GM12878 (cell line): ENCODE measurements around the gene RARA. TPM values are rescaled to one million over a fixed set of nuclear protein-coding genes. Genes with fewer than 3 reads are reported as not detected.
A peak's percentile ranks its signal among the peaks of the same experiment; 100 is the strongest.

Experiments used
- ATAC-seq: fragments of 200-7000 bp; cut with Tn5 transposase; 3 replicates; pipeline ENCODE4 v1.9.1; 2020; ENCODE audit warnings: mild to moderate bottlenecking, moderate library complexity
- BruUV-seq: library from RNA; stranded (reverse); fragments of 400-500 nt; replicated peaks from 2 replicates; lab custom pipeline; 2021; lab: Mats Ljungman, UMichigan
- CTCF ChIA-PET: fragments of 300-600 bp; sonication (Branson Sonifier 250); formaldehyde crosslinking; extraction: SDS; loops from one replicate; lab custom pipeline; 2021; ENCODE audit warnings: inconsistent platforms; lab: Yijun Ruan, JAX
- POLR2A ChIA-PET: fragments of 350-600 bp; formaldehyde crosslinking; extraction: SDS; loops from one replicate; lab custom pipeline; 2021; ENCODE audit warnings: inconsistent platforms; lab: Charles Lee
- RAD21 ChIA-PET: fragments of 300-600 bp; sonication (Branson Sonifier 250); formaldehyde crosslinking; loops from one replicate; lab custom pipeline; 2023; ENCODE audit warnings: antibody characterized with exemption; ENCODE audit not compliant: unreplicated experiment; lab: Charles Lee
- SMC1A ChIA-PET: fragments of 300-600 bp; sonication (Branson Sonifier 250); formaldehyde crosslinking; loops from one replicate; lab custom pipeline; 2023; ENCODE audit not compliant: unreplicated experiment, uncharacterized antibody; lab: Charles Lee
- DNase-seq: peaks from one replicate; pipeline ENCODE4 v3.0.0-alpha.2; 2011; ENCODE audit warnings: low read depth, low spot score
- FAIRE-seq: peaks from 3 replicates; lab custom pipeline; 2011; peaks lifted over from hg19 to GRCh38; lab: Jason Lieb, UNC
- H2AFZ ChIP-seq: 2 replicates; pipeline ENCODE4 v1.6.0; 2011; ENCODE audit warnings: low read depth, low read length, control low read depth; ENCODE audit not compliant: control insufficient read depth
- H3K27ac ChIP-seq: 2 replicates; pipeline ENCODE4 v1.5.1; 2011; ENCODE audit warnings: control low read depth; ENCODE audit not compliant: control insufficient read depth, insufficient read depth
- H3K27me3 ChIP-seq, 2 experiments: replicated peaks in 1 of 2; 2 replicates each; pipeline versions ENCODE4 v1.6.0 to v1.6.1; 2011; ENCODE audit warnings: low read length in 1 of 2; ENCODE audit not compliant: control insufficient read depth in 2 of 2, insufficient read depth in 2 of 2
- H3K36me3 ChIP-seq, 2 experiments: 2 replicates each; pipeline ENCODE4 v1.5.1; 2011; ENCODE audit warnings: low read length in 1 of 2; ENCODE audit not compliant: control insufficient read depth in 2 of 2, insufficient read depth in 2 of 2
- H3K4me1 ChIP-seq: 2 replicates; pipeline ENCODE4 v1.6.1; 2011; ENCODE audit warnings: mild to moderate bottlenecking, low read length, moderate library complexity, mixed read lengths; ENCODE audit not compliant: control insufficient read depth, insufficient read depth
- H3K4me2 ChIP-seq: 2 replicates; pipeline ENCODE4 v1.6.0; 2011; ENCODE audit warnings: control low read depth; ENCODE audit not compliant: control insufficient read depth, insufficient read depth
- H3K4me3 ChIP-seq: fragments of 200-600 bp; sonication (generic); 2 replicates; pipeline ENCODE4 v1.5.1; 2016
- H3K79me2 ChIP-seq: 2 replicates; pipeline ENCODE4 v1.6.0; 2011; ENCODE audit warnings: low read length; ENCODE audit not compliant: control insufficient read depth, insufficient read depth
- H3K9ac ChIP-seq: 2 replicates; pipeline ENCODE4 v1.8.0; 2011; ENCODE audit warnings: low read length, control low read depth, mixed read lengths; ENCODE audit not compliant: control insufficient read depth, insufficient read depth
- H3K9me3 ChIP-seq: replicated peaks from 3 replicates; pipeline ENCODE4 v1.5.1; 2011; ENCODE audit warnings: mild to moderate bottlenecking, low read length; ENCODE audit not compliant: control insufficient read depth, insufficient read depth
- H4K20me1 ChIP-seq: 2 replicates; pipeline ENCODE4 v1.6.0; 2011; ENCODE audit not compliant: control insufficient read depth, insufficient read depth
- BHLHE40 ChIP-seq, 2 experiments: fragments of 450-650 bp in 1 of 2; IDR thresholded peaks; 2 replicates each; pipeline ENCODE4 v1.6.1; 2011 to 2017; ENCODE audit warnings: low read depth in 2 of 2, borderline replicate concordance in 1 of 2, improper control_type of control experiment in 1 of 2, low read length in 1 of 2, mild to moderate bottlenecking in 1 of 2
- CHD2 ChIP-seq: IDR thresholded peaks from 2 replicates; pipeline ENCODE4 v1.6.1; 2011; ENCODE audit warnings: low read depth, low read length, improper control_type of control experiment, borderline replicate concordance
- EP300 ChIP-seq, 2 experiments: fragments of 150-350 bp in 1 of 2; IDR thresholded peaks; 2 replicates each; pipeline ENCODE4 v1.6.1; 2011 to 2012; ENCODE audit warnings: low read depth in 2 of 2, low read length in 2 of 2, borderline replicate concordance in 1 of 2, improper control_type of control experiment in 1 of 2, inconsistent platforms in 1 of 2; ENCODE audit not compliant: control insufficient read depth in 1 of 2
- GATAD2B ChIP-seq: fragments of 450-650 bp; conservative IDR thresholded peaks from 2 replicates; pipeline ENCODE4 v1.6.1; 2017; ENCODE audit warnings: low read depth, mild to moderate bottlenecking, moderate library complexity
- IKZF1 ChIP-seq: fragments of 450-650 bp; conservative IDR thresholded peaks from 2 replicates; pipeline ENCODE4 v1.6.1; 2017; ENCODE audit warnings: antibody characterized with exemption, mild to moderate bottlenecking
- KLF5 ChIP-seq: fragments of 450-650 bp; IDR thresholded peaks from 2 replicates; pipeline ENCODE4 v1.6.1; 2014; ENCODE audit warnings: mild to moderate bottlenecking; ENCODE audit not compliant: partially characterized antibody
- LARP7 ChIP-seq: fragments of 450-650 bp; IDR thresholded peaks from 2 replicates; pipeline ENCODE4 v1.6.1; 2017; ENCODE audit warnings: mild to moderate bottlenecking
- MEF2B ChIP-seq: fragments of 450-650 bp; IDR thresholded peaks from 2 replicates; pipeline ENCODE4 v1.6.1; 2018; ENCODE audit warnings: mild to moderate bottlenecking, moderate library complexity; ENCODE audit not compliant: partially characterized antibody, poor library complexity, severe bottlenecking
- MTA2 ChIP-seq: fragments of 450-650 bp; IDR thresholded peaks from 2 replicates; pipeline ENCODE4 v1.6.1; 2016; ENCODE audit warnings: low read depth, mild to moderate bottlenecking, moderate library complexity
- NR2F1 ChIP-seq: fragments of 450-650 bp; conservative IDR thresholded peaks from 2 replicates; pipeline ENCODE4 v1.6.1; 2017; ENCODE audit warnings: mild to moderate bottlenecking
- RUNX3 ChIP-seq: IDR thresholded peaks from 2 replicates; pipeline ENCODE4 v1.6.1; 2012; ENCODE audit warnings: low read length, inconsistent platforms
- SIN3A ChIP-seq: IDR thresholded peaks from 2 replicates; pipeline ENCODE4 v1.6.1; 2012; ENCODE audit warnings: low read depth, low read length, improper control_type of control experiment
- SMARCA5 ChIP-seq: fragments of 450-650 bp; IDR thresholded peaks from 2 replicates; pipeline ENCODE4 v1.6.1; 2017; ENCODE audit warnings: mild to moderate bottlenecking
- WGBS: methylation state at CpG from one replicate; pipeline ENCODE4 v1.1.6; 2016; ENCODE audit warnings: low lambda C conversion rate; ENCODE audit not compliant: insufficient replicate concordance, insufficient coverage; ENCODE audit errors: missing lambda C conversion rate; 5-methylcytosine and 5-hydroxymethylcytosine counted together
- in situ Hi-C: fragments of 300-500 bp; cut with MboI; formaldehyde crosslinking; loops from 9 replicates; pipeline ENCODE4 v1.14.3; 2018; ENCODE audit warnings: mixed read lengths
- intact Hi-C: fragments of 100-400 bp; cut with micrococcal nuclease; formaldehyde crosslinking; loops from one replicate; pipeline ENCODE4 v1.14.2; 2022; ENCODE audit not compliant: unreplicated experiment
- polyA plus RNA-seq, 11 experiments: library from polyadenylated mRNA; depleted of rRNA in 4 of 11; unstranded in 6 of 11; stranded (reverse) in 5 of 11; fragments of >200 nt; fragmentation: Nextera tagmentation in 4 of 11; fragmentation: Illumina TruSeq in 1 of 11; extraction: Ambion mirVana in 4 of 11; extraction: Trizol in 1 of 11; gene quantifications; 1 replicate in 1 of 11; 2 replicates in 10 of 11; pipeline versions ENCODE4 v1.2.1 to v1.2.3, GENCODE V29; 2011 to 2016; ENCODE audit warnings: inconsistent platforms in 2 of 11, missing spikeins in 2 of 11, low read depth in 1 of 11
- total RNA-seq, 4 experiments: library from RNA; depleted of rRNA in 3 of 4; stranded (reverse); fragments of >200 nt in 3 of 4; fragmentation: Illumina TruSeq in 1 of 4; extraction: Trizol in 1 of 4; gene quantifications; 2 replicates each; pipeline versions ENCODE4 v1.2.1 to v1.2.3, GENCODE V29; 2013 to 2021
- TF ChIP-seq, protein P1 (sequence below): fragments of 450-650 bp; IDR thresholded peaks from 2 replicates; pipeline ENCODE4 v1.6.1; 2017; ENCODE audit warnings: mild to moderate bottlenecking, moderate library complexity

RARA gene
- total and polyA plus RNA-seq, 10 of the 15 experiments (the other 5 are each of a cell fraction or from before 2014, with no cell fraction given) = 0.13 to 33.6 (median 13.6) TPM

DNA sequence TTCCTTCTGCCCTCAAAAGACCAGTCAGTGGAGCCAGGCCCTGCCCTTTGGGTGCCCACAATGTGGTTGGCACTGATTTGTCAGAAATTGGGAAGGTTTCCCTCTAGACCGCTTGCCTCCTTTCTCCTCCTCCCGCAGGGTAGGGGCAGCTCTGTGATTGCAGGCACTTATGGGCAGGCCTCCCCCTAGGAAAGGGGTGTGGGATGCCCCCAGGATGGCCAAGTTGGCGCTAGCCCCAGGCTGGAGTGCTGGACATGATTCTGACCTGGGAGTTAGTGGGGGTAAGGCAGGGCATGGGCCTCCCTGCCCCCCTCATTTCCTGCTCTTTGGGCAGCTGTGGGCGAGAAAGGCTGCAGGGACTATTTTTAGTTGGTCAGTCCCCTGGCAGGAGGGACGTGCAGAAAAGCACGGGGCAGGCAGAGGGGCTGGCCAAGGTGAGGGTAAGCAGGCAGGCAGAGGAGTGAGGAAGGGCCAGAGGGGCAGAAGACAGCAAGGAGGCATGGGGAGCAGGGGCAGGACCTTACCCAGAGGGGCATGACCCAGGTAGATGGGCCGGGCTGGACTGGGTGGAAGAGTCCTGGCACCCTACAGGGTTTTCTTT is 3.3 kb downstream of the RARA start:
- Histone ChIP-seq H2AFZ (no peak overlapping the region; the same call in 1 of the 2 replicates), H3K4me1 (peaks cover 73% of the 10 kb centered on the region), H3K27ac (peak overlapping the region; percentile 72), H3K9ac (peak overlapping the region; percentile 42; the same call in 1 of the 2 replicates), H3K4me3 (peak overlapping the region; percentile 23; the same call in 1 of the 2 replicates), H3K4me2 (peak overlapping the region; percentile 71), H3K79me2 (no peaks in the 10 kb centered on the region; the same call in none of the 2 replicates), H4K20me1 (no peaks in the 10 kb centered on the region), H3K36me3 (no peaks in the 10 kb centered on the region; a peak in 1 of 4 replicates), H3K27me3 (no peaks in the 10 kb centered on the region), H3K9me3 (no peaks in the 10 kb centered on the region)
- SMC1A ChIA-PET = interaction anchor here (0.6 to 11.2 kb wide), 8 partner anchors 10 to 223 kb away, joined by 3 to 172 read pairs (median 5); partner anchors contain the start of gene WIPF2
- BruUV-seq = no TSS peak
- TF ChIP-seq GATAD2B = peak; percentile 52; the same call in 1 of the 2 replicates
- TF ChIP-seq SIN3A = no peak
- 0 out of 2 replicates have a peak, but pooled peaks have one; percentile 64 for TF ChIP-seq SMARCA5
- no peak for TF ChIP-seq KLF5
- no peak for TF ChIP-seq EP300 (IDR thresholded peaks at IDR 0.05; ENCODE audit: borderline replicate concordance in 1 of 2, control insufficient read depth in 1 of 2, low read depth in 2 of 2, low read length in 2 of 2)
- peak in 1 of 2 experiments; percentile 42; a peak in 1 of 4 replicates for TF ChIP-seq BHLHE40 (IDR thresholded peaks at IDR 0.05; ENCODE audit: borderline replicate concordance in 1 of 2, low read depth in 2 of 2, low read length in 1 of 2)
- TF ChIP-seq IKZF1 = peak; percentile 47; the same call in 1 of the 2 replicates
- TF ChIP-seq LARP7 = 0 out of 2 replicates have a peak, but pooled peaks have one; percentile 44
- TF ChIP-seq NR2F1 = peak; percentile 10; the same call in 1 of the 2 replicates
- TF ChIP-seq MTA2 = peak; percentile 20; the same call in 1 of the 2 replicates
- TF ChIP-seq CHD2 = peak; percentile 36; the same call in 1 of the 2 replicates
- TF ChIP-seq, protein P1, sequence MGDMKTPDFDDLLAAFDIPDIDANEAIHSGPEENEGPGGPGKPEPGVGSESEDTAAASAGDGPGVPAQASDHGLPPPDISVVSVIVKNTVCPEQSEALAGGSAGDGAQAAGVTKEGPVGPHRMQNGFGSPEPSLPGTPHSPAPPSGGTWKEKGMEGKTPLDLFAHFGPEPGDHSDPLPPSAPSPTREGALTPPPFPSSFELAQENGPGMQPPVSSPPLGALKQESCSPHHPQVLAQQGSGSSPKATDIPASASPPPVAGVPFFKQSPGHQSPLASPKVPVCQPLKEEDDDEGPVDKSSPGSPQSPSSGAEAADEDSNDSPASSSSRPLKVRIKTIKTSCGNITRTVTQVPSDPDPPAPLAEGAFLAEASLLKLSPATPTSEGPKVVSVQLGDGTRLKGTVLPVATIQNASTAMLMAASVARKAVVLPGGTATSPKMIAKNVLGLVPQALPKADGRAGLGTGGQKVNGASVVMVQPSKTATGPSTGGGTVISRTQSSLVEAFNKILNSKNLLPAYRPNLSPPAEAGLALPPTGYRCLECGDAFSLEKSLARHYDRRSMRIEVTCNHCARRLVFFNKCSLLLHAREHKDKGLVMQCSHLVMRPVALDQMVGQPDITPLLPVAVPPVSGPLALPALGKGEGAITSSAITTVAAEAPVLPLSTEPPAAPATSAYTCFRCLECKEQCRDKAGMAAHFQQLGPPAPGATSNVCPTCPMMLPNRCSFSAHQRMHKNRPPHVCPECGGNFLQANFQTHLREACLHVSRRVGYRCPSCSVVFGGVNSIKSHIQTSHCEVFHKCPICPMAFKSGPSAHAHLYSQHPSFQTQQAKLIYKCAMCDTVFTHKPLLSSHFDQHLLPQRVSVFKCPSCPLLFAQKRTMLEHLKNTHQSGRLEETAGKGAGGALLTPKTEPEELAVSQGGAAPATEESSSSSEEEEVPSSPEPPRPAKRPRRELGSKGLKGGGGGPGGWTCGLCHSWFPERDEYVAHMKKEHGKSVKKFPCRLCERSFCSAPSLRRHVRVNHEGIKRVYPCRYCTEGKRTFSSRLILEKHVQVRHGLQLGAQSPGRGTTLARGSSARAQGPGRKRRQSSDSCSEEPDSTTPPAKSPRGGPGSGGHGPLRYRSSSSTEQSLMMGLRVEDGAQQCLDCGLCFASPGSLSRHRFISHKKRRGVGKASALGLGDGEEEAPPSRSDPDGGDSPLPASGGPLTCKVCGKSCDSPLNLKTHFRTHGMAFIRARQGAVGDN = peak; percentile 63
- TF ChIP-seq MEF2B = peak; percentile 65
- TF ChIP-seq RUNX3 = no peak; the same call in 1 of the 2 replicates
- RAD21 ChIA-PET = interaction anchor here (0.8 to 18.7 kb wide), 5 partner anchors 9 to 200 kb away, joined by 3 to 271 read pairs (median 6); no protein-coding TSS in a partner anchor
- intact Hi-C loops (loop anchor here (10.0 kb wide), 1 partner anchor 103 kb away; the partner anchor contains the start of gene TOP2A), in situ Hi-C loops (no loop called here)
- peak; percentile 18 for ATAC-seq
- POLR2A ChIA-PET = interaction anchor here (0.6 to 9.8 kb wide), 6 partner anchors 12 to 1356 kb away, joined by 3 to 123 read pairs (median 4); partner anchors contain the start of gene WIPF2
- CTCF ChIA-PET = interaction anchor here (0.9 to 7.4 kb wide), 10 partner anchors 7 to 46 kb away, joined by 3 to 90 read pairs (median 10); no protein-coding TSS in a partner anchor
- WGBS = 49% methylated on average over 7 of the region's 7 CpGs
- FAIRE-seq = no peak
- no peak for DNase-seq
